ENCODE results near the gene CPA5. TPM values are rescaled to one million over a fixed set of nuclear protein-coding genes. Genes with fewer than 3 reads are reported as not detected.

The CPA5 gene
- total RNA-seq, 2 experiments from 2014 or later: not detected

DNA sequence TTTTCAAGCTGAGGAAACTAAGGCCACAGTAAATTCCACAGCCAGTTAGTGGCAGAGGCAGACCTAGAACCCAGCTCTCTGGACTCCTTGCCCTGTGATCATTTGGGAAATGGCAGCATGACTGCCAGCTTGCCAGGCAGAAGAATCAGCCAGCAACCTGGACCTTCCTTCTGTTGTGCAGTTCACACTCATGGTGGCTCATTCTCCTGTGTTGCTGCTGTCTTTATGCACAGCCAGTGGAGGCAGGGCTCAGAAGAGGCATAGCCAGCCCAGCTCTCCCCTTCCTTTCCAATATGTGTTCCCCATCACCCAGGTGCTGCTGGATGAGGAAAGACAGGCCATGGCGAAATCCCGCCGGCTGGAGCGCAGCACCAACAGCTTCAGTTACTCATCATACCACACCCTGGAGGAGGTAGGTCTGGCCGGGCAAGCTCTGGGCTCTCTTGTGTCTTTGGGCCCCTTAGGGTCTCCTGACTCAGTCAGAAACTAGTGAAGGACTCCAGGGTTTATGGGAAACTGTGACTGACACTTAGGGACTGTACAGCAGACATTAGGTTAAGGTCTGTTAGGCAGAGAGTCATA, 14.8 kb downstream of the CPA5 start:
- BruUV-seq (replicated peaks): no TSS peak
- Histone ChIP-seq H3K79me2 (ENCODE audit: insufficient read depth, low read depth, low read length) (no peaks in the 10 kb centered on the region), H3K9me2 (ENCODE audit: insufficient read depth, low read length) (no peaks in the 10 kb centered on the region), H2AFZ (ENCODE audit: low read length) (no peak overlapping the region), H3K4me2 (ENCODE audit: low read length) (no peak overlapping the region), H3K27ac (ENCODE audit: low read depth, low read length, poor library complexity, severe bottlenecking) (no peak overlapping the region), H4K20me1 (ENCODE audit: insufficient read depth, low read length) (no peaks in the 10 kb centered on the region), H3K36me3 (ENCODE audit: insufficient read depth, low read length) (no peaks in the 10 kb centered on the region), H3K4me3 (ENCODE audit: low read depth, low read length, poor library complexity, severe bottlenecking) (no peak overlapping the region), H3K4me1 (ENCODE audit: insufficient read depth, low read length, poor library complexity, severe bottlenecking) (no peaks in the 10 kb centered on the region), H3K9me3 (ENCODE audit: low read length) (no peaks in the 10 kb centered on the region)
- intact Hi-C loops (cut with micrococcal nuclease; ENCODE audit: unreplicated experiment): no loop called here
- TF ChIP-seq EZH2phosphoT487 (IDR thresholded peaks at IDR 0.05; ENCODE audit: borderline replicate concordance, low read depth, low read length): no peak
- TF ChIP-seq, protein P1, sequence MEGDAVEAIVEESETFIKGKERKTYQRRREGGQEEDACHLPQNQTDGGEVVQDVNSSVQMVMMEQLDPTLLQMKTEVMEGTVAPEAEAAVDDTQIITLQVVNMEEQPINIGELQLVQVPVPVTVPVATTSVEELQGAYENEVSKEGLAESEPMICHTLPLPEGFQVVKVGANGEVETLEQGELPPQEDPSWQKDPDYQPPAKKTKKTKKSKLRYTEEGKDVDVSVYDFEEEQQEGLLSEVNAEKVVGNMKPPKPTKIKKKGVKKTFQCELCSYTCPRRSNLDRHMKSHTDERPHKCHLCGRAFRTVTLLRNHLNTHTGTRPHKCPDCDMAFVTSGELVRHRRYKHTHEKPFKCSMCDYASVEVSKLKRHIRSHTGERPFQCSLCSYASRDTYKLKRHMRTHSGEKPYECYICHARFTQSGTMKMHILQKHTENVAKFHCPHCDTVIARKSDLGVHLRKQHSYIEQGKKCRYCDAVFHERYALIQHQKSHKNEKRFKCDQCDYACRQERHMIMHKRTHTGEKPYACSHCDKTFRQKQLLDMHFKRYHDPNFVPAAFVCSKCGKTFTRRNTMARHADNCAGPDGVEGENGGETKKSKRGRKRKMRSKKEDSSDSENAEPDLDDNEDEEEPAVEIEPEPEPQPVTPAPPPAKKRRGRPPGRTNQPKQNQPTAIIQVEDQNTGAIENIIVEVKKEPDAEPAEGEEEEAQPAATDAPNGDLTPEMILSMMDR (conservative IDR thresholded peaks at IDR 0.05; ENCODE audit: low read length): no peak
- ChIA-PET CTCF (ENCODE audit: unreplicated experiment) (no interaction called here), POLR2A (no interaction called here)
- no peak for DNase-seq (ENCODE audit: low spot score)

DNA sequence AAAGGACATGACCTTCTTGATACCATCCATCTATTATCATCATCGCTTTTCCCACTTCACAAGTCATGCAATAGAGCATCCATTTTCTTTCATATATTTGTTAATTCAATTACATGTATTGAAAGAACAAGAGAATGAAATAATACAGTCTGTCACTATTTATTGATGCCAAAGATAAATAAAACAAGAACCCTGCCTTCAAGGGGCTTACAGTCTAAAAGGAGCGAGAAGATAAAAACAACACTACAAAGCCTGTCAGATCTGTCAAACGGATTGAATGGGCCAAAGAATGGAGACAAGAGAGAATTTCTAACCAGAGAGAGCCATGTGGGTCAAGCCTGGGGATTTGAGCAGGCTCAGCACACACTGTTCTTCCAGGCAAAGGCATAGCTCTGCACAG, 15.9 kb downstream of the CPA5 start:
- Histone ChIP-seq H3K4me1 (ENCODE audit: insufficient read depth, low read length, poor library complexity, severe bottlenecking) (no peaks in the 10 kb centered on the region), H3K79me2 (ENCODE audit: insufficient read depth, low read depth, low read length) (no peaks in the 10 kb centered on the region), H3K27ac (ENCODE audit: low read depth, low read length, poor library complexity, severe bottlenecking) (no peak overlapping the region), H4K20me1 (ENCODE audit: insufficient read depth, low read length) (no peaks in the 10 kb centered on the region), H3K9me3 (ENCODE audit: low read length) (no peaks in the 10 kb centered on the region), H3K36me3 (ENCODE audit: insufficient read depth, low read length) (no peaks in the 10 kb centered on the region), H2AFZ (ENCODE audit: low read length) (no peak overlapping the region), H3K4me3 (ENCODE audit: low read depth, low read length, poor library complexity, severe bottlenecking) (no peak overlapping the region), H3K4me2 (ENCODE audit: low read length) (no peak overlapping the region), H3K9me2 (ENCODE audit: insufficient read depth, low read length) (no peaks in the 10 kb centered on the region)
- ChIA-PET POLR2A (no interaction called here), CTCF (ENCODE audit: unreplicated experiment) (no interaction called here)
- no peak for DNase-seq (ENCODE audit: low spot score)
- intact Hi-C loops (cut with micrococcal nuclease; ENCODE audit: unreplicated experiment): no loop called here
- TF ChIP-seq EZH2phosphoT487 (IDR thresholded peaks at IDR 0.05; ENCODE audit: borderline replicate concordance, low read depth, low read length): no peak
- TF ChIP-seq, protein P1 (conservative IDR thresholded peaks at IDR 0.05; ENCODE audit: low read length): no peak
- no TSS peak for BruUV-seq (replicated peaks)

- no peak overlapping the region for H3K4me2 ChIP-seq (ENCODE audit: low read length)
- DNase-seq (ENCODE audit: low spot score): no peak
- H3K79me2 ChIP-seq (ENCODE audit: insufficient read depth, low read depth, low read length): no peaks in the 10 kb centered on the region
- no TSS peak for BruUV-seq (replicated peaks)
- no peaks in the 10 kb centered on the region for H3K9me2 ChIP-seq (ENCODE audit: insufficient read depth, low read length)
- no peak overlapping the region for H2AFZ ChIP-seq (ENCODE audit: low read length)
- no peaks in the 10 kb centered on the region for H3K36me3 ChIP-seq (ENCODE audit: insufficient read depth, low read length)
- no peak overlapping the region for H3K27ac ChIP-seq (ENCODE audit: low read depth, low read length, poor library complexity, severe bottlenecking)
- intact Hi-C loops (cut with micrococcal nuclease; ENCODE audit: unreplicated experiment): no loop called here
- TF ChIP-seq, protein P1 (conservative IDR thresholded peaks at IDR 0.05; ENCODE audit: low read length): no peak
- TF ChIP-seq EZH2phosphoT487 (IDR thresholded peaks at IDR 0.05; ENCODE audit: borderline replicate concordance, low read depth, low read length): no peak
- CTCF ChIA-PET (ENCODE audit: unreplicated experiment): no interaction called here
- H4K20me1 ChIP-seq (ENCODE audit: insufficient read depth, low read length): no peaks in the 10 kb centered on the region
- no peaks in the 10 kb centered on the region for H3K4me1 ChIP-seq (ENCODE audit: insufficient read depth, low read length, poor library complexity, severe bottlenecking)
- POLR2A ChIA-PET: no interaction called here
- H3K9me3 ChIP-seq (ENCODE audit: low read length): no peaks in the 10 kb centered on the region
- no peak overlapping the region for H3K4me3 ChIP-seq (ENCODE audit: low read depth, low read length, poor library complexity, severe bottlenecking)
Observed at GRCh38 chr7:130361681-130362080, 17.1 kb downstream of the CPA5 start.

Measured in OCI-LY7 (cell line).